Renal pelvis (tissue), 4 donors: ENCODE measurements around the gene HS3ST3B1. TPM values are rescaled to one million over a fixed set of nuclear protein-coding genes. Genes with fewer than 3 reads are reported as not detected.

ENCODE experiments used
- DNase-seq: peaks from one replicate; pipeline ENCODE4 v3.0.0-alpha.2; 2013
- polyA plus RNA-seq, 3 donors: library from polyadenylated mRNA; unstranded; fragments of 120-200 nt; gene quantifications; one replicate each; pipeline ENCODE4 v1.2.1, GENCODE V29; 2013; ENCODE audit not compliant: insufficient read length in 3 of 3

HS3ST3B1 gene
- polyA plus RNA-seq, 3 donors = 25.2 to 32.1 (median 27.7) TPM

GRCh38 chr17:14318109-14318917, 17.4 kb downstream of the HS3ST3B1 start:
- no peak for DNase-seq

GRCh38 chr17:14318918-14319205, 18.0 kb downstream of the HS3ST3B1 start:
- DNase-seq = no peak

GRCh38 chr17:14320098-14320497, 19.2 kb downstream of the HS3ST3B1 start:
- DNase-seq = no peak

- DNase-seq = no peak
Observed at GRCh38 chr17:14320734-14321475, 20.0 kb downstream of the HS3ST3B1 start.

- DNase-seq = no peak
Observed at GRCh38 chr17:14321476-14321949, 20.6 kb downstream of the HS3ST3B1 start.

- DNase-seq = no peak
Observed at GRCh38 chr17:14321980-14322776, 21.3 kb downstream of the HS3ST3B1 start.

GRCh38 chr17:14323522-14323981, 22.7 kb downstream of the HS3ST3B1 start:
- no peak for DNase-seq

GRCh38 chr17:14325618-14326167, 24.8 kb downstream of the HS3ST3B1 start:
- DNase-seq = no peak

GRCh38 chr17:14329900-14330491, 29.1 kb downstream of the HS3ST3B1 start:
- DNase-seq = no peak

GRCh38 chr17:14330492-14330962, 29.6 kb downstream of the HS3ST3B1 start:
- DNase-seq = no peak

GRCh38 chr17:14331225-14331981, 30.5 kb downstream of the HS3ST3B1 start:
- no peak for DNase-seq

- no peak for DNase-seq
Observed at GRCh38 chr17:14331982-14332298, 31.1 kb downstream of the HS3ST3B1 start.

- no peak for DNase-seq
Observed at GRCh38 chr17:14332331-14332730, 31.4 kb downstream of the HS3ST3B1 start.

GRCh38 chr17:14333506-14333905, 32.6 kb downstream of the HS3ST3B1 start:
- no peak for DNase-seq

- no peak for DNase-seq
Observed at GRCh38 chr17:14334276-14334840, 33.5 kb downstream of the HS3ST3B1 start.

- DNase-seq = no peak
Observed at GRCh38 chr17:14334919-14335318, 34.0 kb downstream of the HS3ST3B1 start.

GRCh38 chr17:14336418-14336817, 35.5 kb downstream of the HS3ST3B1 start:
- DNase-seq = no peak

- no peak for DNase-seq
Observed at GRCh38 chr17:14337596-14338079, 36.8 kb downstream of the HS3ST3B1 start.

GRCh38 chr17:14340857-14341754, 40.2 kb downstream of the HS3ST3B1 start:
- no peak for DNase-seq
